Type B pancreatic cell (in vitro differentiated cells): ENCODE measurements around the gene ARSK. TPM values are rescaled to one million over a fixed set of nuclear protein-coding genes. Genes with fewer than 3 reads are reported as not detected.

Experiments used
- DNase-seq: peaks from one replicate; pipeline ENCODE4 v3.0.0; 2021; ENCODE audit warnings: mixed read lengths; ENCODE audit not compliant: unreplicated experiment; ENCODE audit errors: extremely low spot score
- H3K27ac Mint-ChIP-seq: 2 replicates; pipeline ENCODE4 v1.8.0; 2021; ENCODE audit warnings: mild to moderate bottlenecking, mixed read lengths
- H3K27me3 Mint-ChIP-seq: 2 replicates; pipeline ENCODE4 v1.8.0; 2021; ENCODE audit warnings: mixed read lengths
- H3K36me3 Mint-ChIP-seq: 2 replicates; pipeline ENCODE4 v1.8.0; 2021; ENCODE audit warnings: mixed read lengths
- H3K4me1 Mint-ChIP-seq: one replicate; pipeline ENCODE4 v1.8.0; 2021; ENCODE audit warnings: mixed read lengths; ENCODE audit not compliant: unreplicated experiment
- H3K4me3 Mint-ChIP-seq: 2 replicates; pipeline ENCODE4 v1.8.0; 2021; ENCODE audit warnings: mild to moderate bottlenecking, mixed read lengths
- H3K9me3 Mint-ChIP-seq: 2 replicates; pipeline ENCODE4 v1.8.0; 2021; ENCODE audit warnings: mixed read lengths
- total RNA-seq: library from RNA; stranded (reverse); gene quantifications from 2 replicates; pipeline ENCODE4 v1.2.1, GENCODE V29; 2021; ENCODE audit warnings: low replicate concordance
- TF ChIP-seq, protein P1 (sequence below): fragments of 200-600 bp; sonication (generic); conservative IDR thresholded peaks from 2 replicates; pipeline ENCODE4 v1.5.0; 2021; ENCODE audit warnings: antibody characterized with exemption, mild to moderate bottlenecking

The ARSK gene
- total RNA-seq, 1 donor from 2014 or later = 9.1 TPM

DNA sequence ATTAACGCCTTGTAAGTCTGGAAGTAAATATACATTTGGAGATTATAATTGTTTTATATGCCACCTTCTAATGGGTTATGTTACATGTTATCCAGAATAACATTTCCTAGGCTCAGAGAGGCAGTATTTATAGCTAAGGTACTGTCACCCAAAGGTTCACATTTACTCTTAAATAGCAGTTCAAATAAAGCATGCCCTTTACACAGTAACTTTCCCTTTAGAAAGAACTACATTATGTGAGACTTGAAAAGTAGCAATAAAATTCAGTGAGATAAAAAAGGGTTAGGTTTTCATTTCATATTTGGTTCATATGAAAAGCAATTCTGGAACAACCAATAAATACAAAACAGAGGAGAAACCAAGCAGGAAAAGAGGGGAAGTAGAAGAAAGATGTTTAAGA is 35.2 kb upstream of the ARSK start:
- H3K27me3 Mint-ChIP-seq = no peaks in the 10 kb centered on the region
- peaks cover 34% of the 10 kb centered on the region for H3K36me3 Mint-ChIP-seq
- no peak overlapping the region for H3K27ac Mint-ChIP-seq
- TF ChIP-seq, protein P1, sequence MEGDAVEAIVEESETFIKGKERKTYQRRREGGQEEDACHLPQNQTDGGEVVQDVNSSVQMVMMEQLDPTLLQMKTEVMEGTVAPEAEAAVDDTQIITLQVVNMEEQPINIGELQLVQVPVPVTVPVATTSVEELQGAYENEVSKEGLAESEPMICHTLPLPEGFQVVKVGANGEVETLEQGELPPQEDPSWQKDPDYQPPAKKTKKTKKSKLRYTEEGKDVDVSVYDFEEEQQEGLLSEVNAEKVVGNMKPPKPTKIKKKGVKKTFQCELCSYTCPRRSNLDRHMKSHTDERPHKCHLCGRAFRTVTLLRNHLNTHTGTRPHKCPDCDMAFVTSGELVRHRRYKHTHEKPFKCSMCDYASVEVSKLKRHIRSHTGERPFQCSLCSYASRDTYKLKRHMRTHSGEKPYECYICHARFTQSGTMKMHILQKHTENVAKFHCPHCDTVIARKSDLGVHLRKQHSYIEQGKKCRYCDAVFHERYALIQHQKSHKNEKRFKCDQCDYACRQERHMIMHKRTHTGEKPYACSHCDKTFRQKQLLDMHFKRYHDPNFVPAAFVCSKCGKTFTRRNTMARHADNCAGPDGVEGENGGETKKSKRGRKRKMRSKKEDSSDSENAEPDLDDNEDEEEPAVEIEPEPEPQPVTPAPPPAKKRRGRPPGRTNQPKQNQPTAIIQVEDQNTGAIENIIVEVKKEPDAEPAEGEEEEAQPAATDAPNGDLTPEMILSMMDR = no peak
- H3K9me3 Mint-ChIP-seq = no peaks in the 10 kb centered on the region
- DNase-seq = no peak
- H3K4me1 Mint-ChIP-seq = no peaks in the 10 kb centered on the region
- H3K4me3 Mint-ChIP-seq = no peak overlapping the region

DNA sequence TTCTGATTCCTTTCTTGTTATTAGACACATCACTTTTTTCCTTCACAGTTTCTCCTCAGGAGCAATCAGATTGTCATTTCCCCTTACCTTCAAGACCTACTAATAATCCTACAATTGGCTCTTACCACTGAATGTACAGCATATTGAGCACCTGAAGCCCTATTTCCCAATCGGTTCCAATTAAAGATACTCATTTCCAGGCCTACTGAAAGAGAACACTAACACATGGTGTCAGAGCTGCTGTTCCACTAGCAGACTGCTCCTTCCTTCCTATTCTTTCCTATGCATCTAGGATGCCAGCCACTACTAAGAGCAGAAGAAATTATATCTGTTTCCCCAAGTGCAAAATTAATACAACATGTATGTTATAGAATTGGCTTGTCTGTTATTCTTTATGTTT is 34.7 kb upstream of the ARSK start:
- no peak overlapping the region for H3K27ac Mint-ChIP-seq
- DNase-seq = no peak
- no peaks in the 10 kb centered on the region for H3K4me1 Mint-ChIP-seq
- TF ChIP-seq, protein P1 = no peak
- no peaks in the 10 kb centered on the region for H3K27me3 Mint-ChIP-seq
- no peak overlapping the region for H3K4me3 Mint-ChIP-seq
- peaks cover 31% of the 10 kb centered on the region for H3K36me3 Mint-ChIP-seq
- H3K9me3 Mint-ChIP-seq = no peaks in the 10 kb centered on the region

DNA sequence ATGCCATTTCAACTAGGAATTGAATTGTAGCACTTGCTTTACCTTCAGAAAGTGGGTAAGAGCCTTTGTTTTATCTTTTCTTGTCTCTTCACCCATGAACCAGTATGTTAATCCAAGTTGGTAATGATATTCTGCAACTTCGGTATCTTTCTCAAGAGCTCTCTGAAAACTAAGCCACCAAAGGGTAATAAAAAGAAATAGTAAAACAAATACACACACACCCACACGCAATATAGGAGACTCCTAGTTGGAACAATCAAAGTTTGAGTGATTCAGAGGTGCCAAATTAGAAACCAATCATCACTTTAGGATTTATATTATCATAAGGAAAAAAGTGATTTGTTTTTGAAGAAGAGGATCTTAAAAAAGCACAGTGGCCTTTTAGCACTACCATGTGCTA is 30.5 kb upstream of the ARSK start:
- no peaks in the 10 kb centered on the region for H3K27me3 Mint-ChIP-seq
- no peaks in the 10 kb centered on the region for H3K9me3 Mint-ChIP-seq
- H3K27ac Mint-ChIP-seq = no peak overlapping the region
- peaks cover 44% of the 10 kb centered on the region for H3K36me3 Mint-ChIP-seq
- no peak overlapping the region for H3K4me3 Mint-ChIP-seq
- no peaks in the 10 kb centered on the region for H3K4me1 Mint-ChIP-seq
- TF ChIP-seq, protein P1 = no peak
- DNase-seq = no peak

DNA sequence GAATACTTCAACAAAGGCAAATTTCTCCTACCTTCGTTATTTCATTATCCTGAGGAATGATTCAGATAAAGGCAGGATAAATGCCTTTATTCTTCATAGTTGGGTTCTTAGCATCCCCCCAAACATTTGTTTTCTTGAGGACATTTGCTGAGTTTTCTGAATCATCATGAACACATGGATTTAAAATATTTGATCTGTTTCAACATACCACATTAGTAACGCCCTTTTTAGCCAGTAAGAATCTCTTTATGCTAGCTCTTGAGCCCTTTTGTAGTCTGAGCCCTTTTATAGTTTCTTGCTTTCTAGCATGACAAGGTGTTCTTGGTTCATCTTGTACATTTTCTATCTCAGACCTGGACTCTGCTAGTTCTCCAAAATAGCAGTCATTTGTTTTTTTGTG is 28.0 kb upstream of the ARSK start:
- Mint-ChIP-seq H3K36me3 (peaks cover 38% of the 10 kb centered on the region), H3K27me3 (no peaks in the 10 kb centered on the region), H3K4me1 (no peaks in the 10 kb centered on the region), H3K9me3 (no peaks in the 10 kb centered on the region), H3K27ac (no peak overlapping the region), H3K4me3 (no peak overlapping the region)
- no peak for DNase-seq
- TF ChIP-seq, protein P1 = no peak

DNA sequence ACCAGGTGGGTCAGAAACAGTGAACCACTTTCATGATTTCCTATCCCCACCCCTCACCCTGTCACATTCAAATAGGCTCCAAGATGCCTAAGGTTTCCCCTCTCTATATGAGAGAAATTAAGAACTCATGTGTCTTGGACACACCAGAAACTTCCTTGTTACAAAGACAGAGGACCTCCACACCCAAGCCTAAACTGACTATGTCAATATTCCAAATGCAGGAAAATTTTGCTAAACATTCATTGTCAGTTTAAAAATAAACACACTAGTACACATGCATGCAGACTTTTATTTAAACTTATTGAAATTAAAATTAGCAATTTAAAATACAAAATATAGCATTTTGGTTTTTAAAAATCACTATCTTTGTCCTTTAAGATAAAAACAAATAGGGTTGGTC is 26.3 kb upstream of the ARSK start:
- H3K9me3 Mint-ChIP-seq = no peaks in the 10 kb centered on the region
- TF ChIP-seq, protein P1 = no peak
- no peak for DNase-seq
- H3K27ac Mint-ChIP-seq = no peak overlapping the region
- peaks cover 47% of the 10 kb centered on the region for H3K36me3 Mint-ChIP-seq
- no peak overlapping the region for H3K4me3 Mint-ChIP-seq
- H3K4me1 Mint-ChIP-seq = peaks cover 6% of the 10 kb centered on the region
- H3K27me3 Mint-ChIP-seq = no peaks in the 10 kb centered on the region

DNA sequence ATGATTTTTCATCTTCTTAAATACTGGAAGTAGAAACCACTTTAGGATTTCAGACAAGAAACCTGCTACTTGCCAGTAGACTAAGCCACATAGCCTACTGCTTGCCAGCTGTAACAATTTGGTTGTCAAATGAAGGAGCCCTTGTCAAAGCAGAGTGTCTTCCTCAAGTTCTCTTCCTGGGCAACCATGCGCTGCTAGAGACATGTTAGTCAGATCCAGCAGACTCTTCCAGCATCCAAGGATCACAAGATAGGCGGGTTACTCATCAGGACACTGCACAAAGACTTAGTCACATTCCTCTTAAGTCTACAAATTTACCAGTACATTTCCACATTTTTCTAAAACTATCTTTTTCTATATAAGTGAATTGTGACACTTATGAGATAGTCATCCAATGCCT is 24.5 kb upstream of the ARSK start:
- no peak for DNase-seq
- H3K9me3 Mint-ChIP-seq = no peaks in the 10 kb centered on the region
- H3K4me3 Mint-ChIP-seq = no peak overlapping the region
- no peaks in the 10 kb centered on the region for H3K27me3 Mint-ChIP-seq
- H3K4me1 Mint-ChIP-seq = peaks cover 8% of the 10 kb centered on the region
- TF ChIP-seq, protein P1 = no peak
- H3K36me3 Mint-ChIP-seq = peaks cover 57% of the 10 kb centered on the region
- no peak overlapping the region for H3K27ac Mint-ChIP-seq
